B cell (primary cell): Measurements from ENCODE around the gene ADI1. TPM values are rescaled to one million over a fixed set of nuclear protein-coding genes. Genes with fewer than 3 reads are reported as not detected.

ENCODE experiments used
- ATAC-seq: fragments of 200-7000 bp; cut with Tn5 transposase; one replicate; pipeline ENCODE4 v1.10.0; 2021; ENCODE audit warnings: low read depth, mild to moderate bottlenecking, moderate number of reproducible peaks, moderate library complexity
- CTCF ChIA-PET: fragments of 350-600 bp; sonication (Branson Sonifier 250); formaldehyde crosslinking; loops from one replicate; lab custom pipeline; 2021; ENCODE audit warnings: antibody characterized with exemption, inconsistent platforms; lab: Charles Lee
- POLR2A ChIA-PET: fragments of 350-600 bp; sonication (Branson Sonifier 250); formaldehyde crosslinking; loops from one replicate; lab custom pipeline; 2021; ENCODE audit warnings: antibody characterized with exemption; lab: Charles Lee
- DNase-seq: peaks from one replicate; pipeline ENCODE4 v3.0.0; 2013
- H2AFZ ChIP-seq: 2 replicates; pipeline ENCODE4 v1.6.1; 2012; ENCODE audit warnings: mild to moderate bottlenecking, low read depth, low read length; ENCODE audit not compliant: insufficient read depth, poor library complexity, severe bottlenecking
- H3K27ac ChIP-seq, 2 donors: 1 replicate in 1 of 2; 2 replicates in 1 of 2; pipeline ENCODE4 v1.5.1; 2012 to 2013; ENCODE audit warnings: low read length in 2 of 2, mild to moderate bottlenecking in 2 of 2, moderate library complexity in 1 of 2
- H3K27me3 ChIP-seq, 4 experiments: fragments of 200-600 bp in 1 of 4; sonication (generic) in 1 of 4; replicated peaks in 1 of 4; 1 replicate in 2 of 4; 2 replicates in 2 of 4; pipeline versions ENCODE4 v1.6.1 to v1.7.0; 2013 to 2016; ENCODE audit warnings: low read length in 3 of 4, mild to moderate bottlenecking in 2 of 4, mixed read lengths in 1 of 4, moderate library complexity in 1 of 4; ENCODE audit not compliant: insufficient read depth in 4 of 4, control insufficient read depth in 3 of 4; ENCODE audit errors: control extremely low read depth in 1 of 4
- H3K36me3 ChIP-seq, 2 experiments: replicated peaks in 1 of 2; 1 replicate in 1 of 2; 2 replicates in 1 of 2; pipeline versions ENCODE4 v1.6.1 to v1.7.1; 2013; ENCODE audit warnings: low read length in 1 of 2; ENCODE audit not compliant: insufficient read depth in 2 of 2, control insufficient read depth in 1 of 2; ENCODE audit errors: control extremely low read depth in 1 of 2, extremely low read depth in 1 of 2
- H3K4me1 ChIP-seq, 2 donors: fragments of 200-600 bp in 1 of 2; sonication (generic) in 1 of 2; 1 replicate in 1 of 2; 2 replicates in 1 of 2; pipeline versions ENCODE4 v1.5.1 to v1.6.1; 2013 to 2017; ENCODE audit warnings: low read length in 2 of 2; ENCODE audit not compliant: control insufficient read depth in 2 of 2, insufficient read depth in 2 of 2
- H3K4me2 ChIP-seq: replicated peaks from 2 replicates; pipeline ENCODE3; 2012; ENCODE audit warnings: mild to moderate bottlenecking, low read depth, low read length; ENCODE audit not compliant: poor library complexity, severe bottlenecking
- H3K4me3 ChIP-seq, 5 experiments: fragments of 200-600 bp in 1 of 5; sonication (generic) in 1 of 5; 1 replicate in 3 of 5; 2 replicates in 2 of 5; pipeline versions ENCODE4 v1.5.1 to v1.7.0; 2011 to 2016; ENCODE audit warnings: low read length in 4 of 5, mild to moderate bottlenecking in 4 of 5, low read depth in 2 of 5, control low read depth in 1 of 5, moderate library complexity in 1 of 5; ENCODE audit not compliant: insufficient read depth in 1 of 5; ENCODE audit errors: control extremely low read depth in 1 of 5, extremely low read depth in 1 of 5
- H3K79me2 ChIP-seq: fragments of 200-600 bp; sonication (generic); one replicate; pipeline ENCODE4 v1.6.0; 2016; ENCODE audit warnings: low read length; ENCODE audit not compliant: control insufficient read depth, insufficient read depth
- H3K9ac ChIP-seq: fragments of 200-600 bp; sonication (generic); 2 replicates; pipeline ENCODE4 v1.6.1; 2017; ENCODE audit warnings: mild to moderate bottlenecking, low read length, moderate library complexity
- H3K9me3 ChIP-seq, 3 donors: one replicate each; pipeline versions ENCODE4 v1.6.1 to v1.7.1; 2013; ENCODE audit warnings: low read length in 2 of 3; ENCODE audit not compliant: control insufficient read depth in 2 of 3, insufficient read depth in 1 of 3; ENCODE audit errors: control extremely low read depth in 1 of 3
- H4K20me1 ChIP-seq: 2 replicates; pipeline ENCODE4 v1.6.0; 2012; ENCODE audit warnings: mild to moderate bottlenecking, low read length; ENCODE audit not compliant: insufficient read depth, control insufficient read depth, poor library complexity, severe bottlenecking
- H3K27ac Mint-ChIP-seq: one replicate; pipeline ENCODE4 v1.8.0; 2021; ENCODE audit warnings: mixed read lengths
- H3K27me3 Mint-ChIP-seq: one replicate; pipeline ENCODE4 v1.8.0; 2021; ENCODE audit warnings: mixed read lengths
- H3K4me1 Mint-ChIP-seq: one replicate; pipeline ENCODE4 v1.8.0; 2021; ENCODE audit warnings: mixed read lengths
- H3K4me3 Mint-ChIP-seq: one replicate; pipeline ENCODE4 v1.8.0; 2021; ENCODE audit warnings: mixed read lengths
- H3K9me3 Mint-ChIP-seq: one replicate; pipeline ENCODE4 v1.8.0; 2022; ENCODE audit warnings: mixed read lengths; ENCODE audit not compliant: insufficient read depth
- CTCF ChIP-seq: fragments of 200-600 bp; IDR thresholded peaks from one replicate; pipeline ENCODE4 v1.8.0; 2022; ENCODE audit warnings: antibody characterized with exemption, mild to moderate bottlenecking
- EZH2 ChIP-seq: IDR thresholded peaks from 2 replicates; pipeline ENCODE4 v1.6.1; 2012; ENCODE audit warnings: borderline replicate concordance, low read depth, mild to moderate bottlenecking, moderate library complexity, low read length; ENCODE audit not compliant: insufficient read depth, poor library complexity, severe bottlenecking
- WGBS: methylation state at CpG from one replicate; pipeline ENCODE4 v1.1.5; 2013; ENCODE audit warnings: missing lambda C conversion rate; ENCODE audit not compliant: insufficient coverage; 5-methylcytosine and 5-hydroxymethylcytosine counted together
- intact Hi-C: fragments of 100-400 bp; cut with micrococcal nuclease; formaldehyde crosslinking; loops from one replicate; pipeline ENCODE4 v1.10.0; 2022
- polyA plus RNA-seq: library from polyadenylated mRNA; depleted of rRNA; stranded (reverse); fragments of >200 nt; gene quantifications from 2 replicates; pipeline ENCODE4 v1.2.3, GENCODE V29; 2012
- total RNA-seq, 2 donors: library from RNA; stranded (reverse); fragments of 120-200 nt in 1 of 2; gene quantifications; 1 replicate in 1 of 2; 2 replicates in 1 of 2; pipeline versions ENCODE4 v1.2.3 to v1.2.4, GENCODE V29; 2013 to 2022

The ADI1 gene
- total and polyA plus RNA-seq, 2 donors (not counting 1 experiment from before 2014, with no cell fraction given) = 15.2 to 23.1 TPM

GRCh38 chr2:3461801-3462492 is 57.4 kb downstream of the ADI1 start:
- H3K4me3 Mint-ChIP-seq = peak overlapping the region; percentile 67
- Histone ChIP-seq H2AFZ (peak overlapping the region; percentile 17), H3K27ac (peak overlapping the region; percentile 48 to 81), H3K4me2 (peak overlapping the region; percentile 62), H3K36me3 (peaks cover 0 to 49% of the 10 kb centered on the region in 2 experiments), H3K9ac (peak overlapping the region; percentile 22), H4K20me1 (no peaks in the 10 kb centered on the region), H3K4me3 (peak overlapping the region in 2 of 5 experiments; percentile 13 to 28), H3K79me2 (no peaks in the 10 kb centered on the region), H3K27me3 (no peaks in the 10 kb centered on the region), H3K4me1 (peaks cover 6 to 11% of the 10 kb centered on the region in 2 donors), H3K9me3 (no peaks in the 10 kb centered on the region)
- peaks cover 16% of the 10 kb centered on the region for H3K4me1 Mint-ChIP-seq
- DNase-seq (peak; percentile 76), ATAC-seq (peak; percentile 83)
- ChIA-PET CTCF (interaction anchor here (0.9 to 3.8 kb wide), 13 partner anchors 9 to 190 kb away, joined by 3 to 30 read pairs (median 4); no protein-coding TSS in a partner anchor), POLR2A (no interaction called here)
- intact Hi-C loops = loop anchor here (1.0 to 5.0 kb wide), 3 partner anchors 38 to 115 kb away; partner anchors contain the start of genes EIPR1, RPS7 and TRAPPC12
- WGBS = 83% methylated on average over 7 of the region's 12 CpGs
- H3K9me3 Mint-ChIP-seq = no peaks in the 10 kb centered on the region
- TF ChIP-seq EZH2 (no peak), CTCF (peak; percentile 99)
- no peaks in the 10 kb centered on the region for H3K27me3 Mint-ChIP-seq
- peak overlapping the region; percentile 93 for H3K27ac Mint-ChIP-seq
